ENCODE measurements around the gene TAAR1.
"Not testable (repeated sequence)": the region's sequence is repeated elsewhere in the genome, so short reads cannot be mapped to it uniquely, and the experiment has no call there.

The TAAR1 gene

GRCh38 chr6:132663661-132664060 lies 4.7 kb upstream of the TAAR1 start:
- in situ Hi-C loops (cut with MboI; ENCODE audit: low sequenced_read_pairs) = no loop called here

- in situ Hi-C loops (cut with MboI; ENCODE audit: low sequenced_read_pairs) = no loop called here
Measured at GRCh38 chr6:132661906-132662305, 2.9 kb upstream of the TAAR1 start.

- in situ Hi-C loops (cut with MboI; ENCODE audit: low sequenced_read_pairs) = no loop called here
Measured at GRCh38 chr6:132651062-132651461, 7.9 kb downstream of the TAAR1 start.

- in situ Hi-C loops (cut with MboI; ENCODE audit: low sequenced_read_pairs) = no loop called here
Measured at GRCh38 chr6:132650429-132650828, 8.6 kb downstream of the TAAR1 start.

GRCh38 chr6:132648828-132649227 lies 10.2 kb downstream of the TAAR1 start:
- in situ Hi-C loops (cut with MboI; ENCODE audit: low sequenced_read_pairs) = no loop called here

GRCh38 chr6:132648356-132648755 lies 10.6 kb downstream of the TAAR1 start:
- in situ Hi-C loops (cut with MboI; ENCODE audit: low sequenced_read_pairs) = no loop called here

GRCh38 chr6:132643547-132643946 lies 15.4 kb downstream of the TAAR1 start:
- in situ Hi-C loops (cut with MboI; ENCODE audit: low sequenced_read_pairs) = no loop called here

GRCh38 chr6:132637135-132637534 lies 21.8 kb downstream of the TAAR1 start:
- in situ Hi-C loops (cut with MboI; ENCODE audit: low sequenced_read_pairs) = not testable (repeated sequence)

- in situ Hi-C loops (cut with MboI; ENCODE audit: low sequenced_read_pairs) = not testable (repeated sequence)
Measured at GRCh38 chr6:132635906-132636305, 23.1 kb downstream of the TAAR1 start.

- in situ Hi-C loops (cut with MboI; ENCODE audit: low sequenced_read_pairs) = not testable (repeated sequence)
Measured at GRCh38 chr6:132635288-132635687, 23.7 kb downstream of the TAAR1 start.

GRCh38 chr6:132634796-132635195 lies 24.2 kb downstream of the TAAR1 start:
- in situ Hi-C loops (cut with MboI; ENCODE audit: low sequenced_read_pairs) = no loop called here

GRCh38 chr6:132633362-132633761 lies 25.6 kb downstream of the TAAR1 start:
- in situ Hi-C loops (cut with MboI; ENCODE audit: low sequenced_read_pairs) = no loop called here

GRCh38 chr6:132624175-132624574 lies 34.8 kb downstream of the TAAR1 start, which contains the start of gene TAAR2:
Gene TAAR2, minus strand, starts transcription at chr6:132624275. Its CDS starts 0 bp downstream, at chr6:132624275.
- in situ Hi-C loops (cut with MboI; ENCODE audit: low sequenced_read_pairs) = no loop called here

- in situ Hi-C loops (cut with MboI; ENCODE audit: low sequenced_read_pairs) = no loop called here
Measured at GRCh38 chr6:132623106-132623845, 35.7 kb downstream of the TAAR1 start.

- in situ Hi-C loops (cut with MboI; ENCODE audit: low sequenced_read_pairs) = no loop called here
Measured at GRCh38 chr6:132616677-132617076, 42.3 kb downstream of the TAAR1 start.

GRCh38 chr6:132614554-132614953 lies 44.4 kb downstream of the TAAR1 start:
- in situ Hi-C loops (cut with MboI; ENCODE audit: low sequenced_read_pairs) = no loop called here

- in situ Hi-C loops (cut with MboI; ENCODE audit: low sequenced_read_pairs) = no loop called here
Measured at GRCh38 chr6:132612449-132613108, 46.4 kb downstream of the TAAR1 start.

GRCh38 chr6:132611616-132612015 lies 47.4 kb downstream of the TAAR1 start:
- in situ Hi-C loops (cut with MboI; ENCODE audit: low sequenced_read_pairs) = no loop called here

- in situ Hi-C loops (cut with MboI; ENCODE audit: low sequenced_read_pairs) = no loop called here
Measured at GRCh38 chr6:132607544-132608233, 51.3 kb downstream of the TAAR1 start.

- in situ Hi-C loops (cut with MboI; ENCODE audit: low sequenced_read_pairs) = no loop called here
Measured at GRCh38 chr6:132604635-132605152, 54.3 kb downstream of the TAAR1 start.

GRCh38 chr6:132600900-132601299 lies 58.1 kb downstream of the TAAR1 start:
- in situ Hi-C loops (cut with MboI; ENCODE audit: low sequenced_read_pairs) = not testable (repeated sequence)

- in situ Hi-C loops (cut with MboI; ENCODE audit: low sequenced_read_pairs) = no loop called here
Measured at GRCh38 chr6:132598473-132598872, 60.5 kb downstream of the TAAR1 start.
